Panc1 (cell line): ENCODE results near the gene LCN6.

ENCODE experiments used
- CTCF ChIP-seq: fragments of 450-650 bp; IDR thresholded peaks from 2 replicates; pipeline ENCODE4 v1.5.1; 2017; ENCODE audit warnings: mild to moderate bottlenecking
- POLR2AphosphoS5 ChIP-seq: IDR thresholded peaks from 2 replicates; pipeline ENCODE4 v1.6.1; 2012; ENCODE audit warnings: mild to moderate bottlenecking, low read depth, low read length, moderate library complexity
- TCF7L2 ChIP-seq: IDR thresholded peaks from 2 replicates; pipeline ENCODE4 v1.6.1; 2011; ENCODE audit warnings: mild to moderate bottlenecking, low read depth, low read length, inconsistent platforms

DNA sequence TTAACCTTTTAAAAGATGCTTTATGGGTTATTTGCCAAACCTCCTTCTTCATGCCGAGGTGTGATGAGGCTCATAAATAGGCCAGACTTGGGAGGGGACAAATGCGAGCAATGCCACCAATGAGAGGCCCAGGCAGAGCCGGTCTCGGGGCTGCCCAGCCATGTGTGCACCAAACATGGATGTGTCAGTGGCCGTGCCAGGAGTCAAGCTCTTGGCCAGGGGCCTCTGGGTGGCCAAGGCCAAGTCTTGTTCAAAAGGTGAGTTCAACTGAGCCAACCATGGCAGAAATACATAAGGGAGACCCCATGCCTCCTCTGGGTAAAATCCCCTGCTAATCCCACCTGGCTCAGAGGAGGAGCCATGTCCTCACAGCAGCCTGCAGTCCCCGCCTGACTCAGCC is 26.9 kb upstream of the LCN6 start:
- TF ChIP-seq CTCF = no peak
- TF ChIP-seq TCF7L2 = no peak
- TF ChIP-seq POLR2AphosphoS5 = no peak
